Mucosa of stomach (tissue), 1 donor: Measurements from ENCODE around the gene LDLRAD3.

Source experiments
- H3K27me3 ChIP-seq: one replicate; pipeline ENCODE4 v1.7.0; 2013; ENCODE audit warnings: mild to moderate bottlenecking, low read length; ENCODE audit not compliant: control insufficient read depth, insufficient read depth
- H3K36me3 ChIP-seq: one replicate; pipeline ENCODE4 v1.7.0; 2013; ENCODE audit warnings: low read length; ENCODE audit not compliant: control insufficient read depth, insufficient read depth
- H3K4me1 ChIP-seq: one replicate; pipeline ENCODE4 v1.7.0; 2013; ENCODE audit warnings: mild to moderate bottlenecking, low read length; ENCODE audit not compliant: control insufficient read depth, insufficient read depth
- H3K4me3 ChIP-seq: one replicate; pipeline ENCODE4 v1.7.0; 2013; ENCODE audit warnings: low read length
- H3K9ac ChIP-seq: one replicate; pipeline ENCODE4 v1.7.0; 2013; ENCODE audit warnings: mild to moderate bottlenecking, low read length, moderate library complexity
- H3K9me3 ChIP-seq: one replicate; pipeline ENCODE4 v1.7.0; 2013; ENCODE audit warnings: mild to moderate bottlenecking, low read length, moderate library complexity; ENCODE audit not compliant: control insufficient read depth
- donor health status: Pancreatic carcinoma.

Gene LDLRAD3

GRCh38 chr11:35982061-35982460 is 38.2 kb downstream of the LDLRAD3 start:
- Histone ChIP-seq H3K4me1 (no peaks in the 10 kb centered on the region), H3K27me3 (no peaks in the 10 kb centered on the region), H3K9ac (no peak overlapping the region), H3K4me3 (no peak overlapping the region), H3K9me3 (no peaks in the 10 kb centered on the region), H3K36me3 (no peaks in the 10 kb centered on the region)

DNA sequence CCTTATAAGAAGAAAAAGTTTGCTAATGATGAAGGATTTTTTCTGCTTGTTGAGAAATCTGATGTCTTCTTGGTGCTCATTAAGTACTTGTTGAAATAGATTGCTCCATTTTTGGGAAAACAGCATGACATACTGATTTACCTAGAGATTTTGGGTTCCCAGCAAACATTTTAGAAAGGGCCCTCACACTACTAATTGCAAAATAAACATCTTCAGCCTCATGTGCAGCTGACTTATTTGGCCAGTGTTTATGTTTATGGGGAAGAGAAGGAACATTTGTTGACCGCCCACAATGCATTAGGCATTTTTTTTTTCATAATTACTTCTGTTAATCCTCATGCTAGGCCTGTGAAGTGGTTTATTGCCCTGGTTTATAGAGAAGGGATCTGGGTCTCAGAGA is 40.1 kb downstream of the LDLRAD3 start:
- H3K36me3 ChIP-seq: no peaks in the 10 kb centered on the region
- H3K9ac ChIP-seq: no peak overlapping the region
- no peaks in the 10 kb centered on the region for H3K27me3 ChIP-seq
- H3K4me3 ChIP-seq: no peak overlapping the region
- H3K9me3 ChIP-seq: no peaks in the 10 kb centered on the region
- no peaks in the 10 kb centered on the region for H3K4me1 ChIP-seq

- Histone ChIP-seq H3K4me3 (no peak overlapping the region), H3K36me3 (no peaks in the 10 kb centered on the region), H3K27me3 (no peaks in the 10 kb centered on the region), H3K9ac (no peak overlapping the region), H3K4me1 (no peaks in the 10 kb centered on the region), H3K9me3 (no peaks in the 10 kb centered on the region)
Measured at GRCh38 chr11:35986947-35987346, 43.1 kb downstream of the LDLRAD3 start.

- H3K9ac ChIP-seq: no peak overlapping the region
- H3K36me3 ChIP-seq: no peaks in the 10 kb centered on the region
- no peaks in the 10 kb centered on the region for H3K4me1 ChIP-seq
- no peaks in the 10 kb centered on the region for H3K9me3 ChIP-seq
- H3K4me3 ChIP-seq: no peak overlapping the region
- no peaks in the 10 kb centered on the region for H3K27me3 ChIP-seq
Measured at GRCh38 chr11:35990170-35990569, 46.3 kb downstream of the LDLRAD3 start.

DNA sequence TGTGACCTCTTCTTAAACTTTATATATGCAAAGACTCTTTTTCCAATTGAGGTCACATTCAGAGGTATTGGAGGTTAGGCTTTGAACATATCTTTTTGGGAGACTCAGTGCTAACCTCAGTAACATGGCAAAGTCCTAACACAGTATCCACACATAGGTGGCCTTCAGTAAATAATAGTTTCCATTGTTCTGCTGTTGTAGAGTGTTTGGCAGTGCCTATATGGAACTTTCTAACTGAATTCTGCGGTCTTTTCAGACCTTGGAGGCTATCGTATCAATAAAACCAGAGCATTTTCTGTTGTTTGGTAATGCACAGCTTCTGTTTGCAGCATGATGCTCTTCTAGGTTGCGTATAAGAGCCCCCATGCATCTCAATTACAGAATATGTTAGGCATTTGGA is 47.0 kb downstream of the LDLRAD3 start:
- Histone ChIP-seq H3K9ac (no peak overlapping the region), H3K27me3 (no peaks in the 10 kb centered on the region), H3K4me1 (no peaks in the 10 kb centered on the region), H3K9me3 (no peaks in the 10 kb centered on the region), H3K4me3 (no peak overlapping the region), H3K36me3 (no peaks in the 10 kb centered on the region)

DNA sequence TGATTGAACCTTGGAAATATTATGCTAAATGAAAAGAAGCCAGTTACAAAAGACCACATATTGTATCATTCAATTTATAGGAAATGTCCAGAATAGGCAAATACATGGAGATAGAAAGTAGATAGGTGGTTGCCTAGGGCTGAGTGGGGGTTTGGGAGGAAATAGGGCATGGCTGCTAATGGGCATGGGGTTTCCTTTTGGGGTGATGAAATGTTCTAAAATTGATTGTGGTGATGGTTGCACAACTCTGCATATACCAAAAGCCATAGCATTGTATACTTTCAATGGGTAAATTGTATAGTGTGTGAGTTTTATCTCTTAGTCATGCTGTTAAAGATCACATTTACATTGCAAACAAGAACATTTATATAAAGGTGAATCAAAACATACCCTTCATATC is 48.7 kb downstream of the LDLRAD3 start:
- no peaks in the 10 kb centered on the region for H3K4me1 ChIP-seq
- H3K9ac ChIP-seq: no peak overlapping the region
- H3K4me3 ChIP-seq: no peak overlapping the region
- H3K9me3 ChIP-seq: no peaks in the 10 kb centered on the region
- no peaks in the 10 kb centered on the region for H3K27me3 ChIP-seq
- H3K36me3 ChIP-seq: no peaks in the 10 kb centered on the region

GRCh38 chr11:35994421-35994820 is 50.6 kb downstream of the LDLRAD3 start:
- Histone ChIP-seq H3K27me3 (no peaks in the 10 kb centered on the region), H3K9me3 (no peaks in the 10 kb centered on the region), H3K4me3 (no peak overlapping the region), H3K36me3 (no peaks in the 10 kb centered on the region), H3K9ac (no peak overlapping the region), H3K4me1 (no peaks in the 10 kb centered on the region)

- no peaks in the 10 kb centered on the region for H3K27me3 ChIP-seq
- H3K4me1 ChIP-seq: no peaks in the 10 kb centered on the region
- H3K9me3 ChIP-seq: no peaks in the 10 kb centered on the region
- H3K36me3 ChIP-seq: no peaks in the 10 kb centered on the region
- H3K9ac ChIP-seq: no peak overlapping the region
- no peak overlapping the region for H3K4me3 ChIP-seq
Measured at GRCh38 chr11:35995681-35996271, 51.9 kb downstream of the LDLRAD3 start.

DNA sequence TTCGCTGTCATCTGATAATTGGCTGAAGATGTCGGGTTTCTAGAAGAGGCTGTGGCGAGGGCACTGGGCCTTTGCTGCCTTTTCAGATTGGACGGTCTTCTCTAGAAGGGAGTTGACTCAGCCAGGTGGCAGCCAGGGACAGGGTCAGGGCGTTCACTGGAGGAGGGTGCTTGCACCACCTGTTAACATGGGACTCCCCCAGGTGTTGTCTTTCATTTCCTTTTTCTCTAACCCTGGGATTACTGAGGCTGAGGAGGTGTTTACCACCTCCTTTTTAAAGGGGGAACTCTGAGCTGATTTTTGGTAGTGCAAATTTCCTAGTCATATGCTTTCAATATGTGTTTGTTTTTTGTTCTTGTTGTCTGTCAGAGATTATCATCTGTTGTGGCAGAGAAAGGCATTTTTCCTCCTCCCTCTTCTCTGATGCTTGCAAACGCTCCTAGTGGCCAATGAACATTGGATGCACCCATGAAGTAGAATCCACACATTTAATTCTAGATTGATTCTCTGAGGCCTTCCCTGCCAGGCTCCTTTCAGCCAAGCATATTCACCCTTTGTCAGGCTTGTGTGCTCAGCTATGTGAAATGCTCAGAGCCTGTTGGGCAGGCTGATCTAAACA is 54.1 kb downstream of the LDLRAD3 start:
- no peaks in the 10 kb centered on the region for H3K36me3 ChIP-seq
- H3K9me3 ChIP-seq: no peaks in the 10 kb centered on the region
- H3K4me1 ChIP-seq: no peaks in the 10 kb centered on the region
- no peak overlapping the region for H3K9ac ChIP-seq
- no peaks in the 10 kb centered on the region for H3K27me3 ChIP-seq
- no peak overlapping the region for H3K4me3 ChIP-seq

GRCh38 chr11:35998634-35999033 is 54.8 kb downstream of the LDLRAD3 start:
- Histone ChIP-seq H3K27me3 (no peaks in the 10 kb centered on the region), H3K9me3 (no peaks in the 10 kb centered on the region), H3K36me3 (no peaks in the 10 kb centered on the region), H3K9ac (no peak overlapping the region), H3K4me1 (no peaks in the 10 kb centered on the region), H3K4me3 (no peak overlapping the region)

DNA sequence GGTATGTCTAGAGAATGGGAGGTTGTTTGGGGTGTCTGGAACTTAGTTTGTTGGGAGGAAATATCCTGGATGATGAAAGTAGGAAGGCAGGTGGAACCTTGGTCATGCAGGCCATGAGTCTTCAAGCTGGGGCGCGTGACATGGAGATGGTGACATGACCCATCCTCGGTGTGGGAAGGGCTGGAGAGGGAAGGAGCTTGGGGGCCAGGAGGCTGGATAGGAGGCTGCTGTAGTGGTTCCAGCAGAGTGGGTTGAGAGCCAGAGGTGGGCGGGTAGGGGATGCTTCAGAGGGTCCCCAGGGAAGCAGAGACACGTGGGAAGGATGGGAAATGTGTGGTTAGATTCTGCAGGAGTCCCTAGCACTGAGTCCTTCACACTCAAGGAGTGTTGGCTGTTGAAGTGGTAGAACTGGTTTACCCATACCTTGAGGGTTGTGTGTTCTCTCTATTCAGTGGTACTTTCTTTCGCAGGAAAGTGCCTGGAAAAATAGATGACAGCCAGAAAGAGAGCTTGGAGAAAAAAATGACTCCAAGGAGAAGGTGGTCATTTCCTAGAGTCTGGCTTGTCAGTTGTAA is 56.8 kb downstream of the LDLRAD3 start:
- H3K27me3 ChIP-seq: no peaks in the 10 kb centered on the region
- H3K4me1 ChIP-seq: no peaks in the 10 kb centered on the region
- H3K9me3 ChIP-seq: no peaks in the 10 kb centered on the region
- no peak overlapping the region for H3K4me3 ChIP-seq
- H3K36me3 ChIP-seq: no peaks in the 10 kb centered on the region
- H3K9ac ChIP-seq: no peak overlapping the region

DNA sequence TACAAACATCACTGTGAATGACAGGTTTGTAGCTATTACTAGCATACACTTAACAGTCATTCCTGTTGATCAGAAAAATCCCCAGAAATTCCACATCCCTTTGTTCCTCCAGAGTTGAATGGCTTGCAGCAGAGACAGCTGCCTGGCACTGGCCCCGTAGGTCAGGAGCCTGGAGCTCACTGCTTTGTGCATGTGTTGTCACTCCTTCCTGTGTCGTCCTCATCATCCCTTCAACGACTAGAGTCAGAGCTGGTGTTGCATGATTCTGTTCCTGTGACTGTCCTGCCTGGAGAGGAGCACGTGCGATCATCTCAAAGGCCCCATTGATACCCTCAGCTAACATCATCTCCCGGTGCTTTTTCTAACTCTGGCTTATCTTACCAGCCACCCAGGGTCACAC is 58.3 kb downstream of the LDLRAD3 start:
- Histone ChIP-seq H3K36me3 (no peaks in the 10 kb centered on the region), H3K4me3 (no peak overlapping the region), H3K27me3 (no peaks in the 10 kb centered on the region), H3K9ac (no peak overlapping the region), H3K4me1 (no peaks in the 10 kb centered on the region), H3K9me3 (no peaks in the 10 kb centered on the region)
